OCI-LY7 (cell line): ENCODE data around the gene PRKAB2. TPM values are rescaled to one million over a fixed set of nuclear protein-coding genes. Genes with fewer than 3 reads are reported as not detected.

Experiments used
- BruUV-seq: library from RNA; stranded (reverse); fragments of 400-500 nt; replicated peaks from 2 replicates; lab custom pipeline; 2021; lab: Mats Ljungman, UMichigan
- CTCF ChIA-PET: fragments of 300-600 bp; sonication (Branson Sonifier 250); formaldehyde crosslinking; loops from one replicate; lab custom pipeline; 2022; ENCODE audit warnings: antibody characterized with exemption; ENCODE audit not compliant: unreplicated experiment; lab: Charles Lee
- POLR2A ChIA-PET: fragments of 300-600 bp; sonication (Branson Sonifier 250); formaldehyde crosslinking; loops from one replicate; lab custom pipeline; 2022; ENCODE audit warnings: antibody characterized with exemption; lab: Charles Lee
- DNase-seq: peaks from one replicate; pipeline ENCODE4 v3.0.0-alpha.2; 2015; ENCODE audit warnings: low spot score
- H2AFZ ChIP-seq: fragments of 200-600 bp; sonication (generic), shearing (Covaris generic); 2 replicates; pipeline ENCODE4 v1.6.1; 2014; ENCODE audit warnings: mild to moderate bottlenecking, antibody characterized with exemption, low read length, moderate library complexity
- H3K27ac ChIP-seq: fragments of 200-600 bp; sonication (generic); 2 replicates; pipeline ENCODE4 v1.5.1; 2014; ENCODE audit warnings: mixed run types, low read depth, mild to moderate bottlenecking, moderate library complexity, low read length, inconsistent platforms; ENCODE audit not compliant: poor library complexity, severe bottlenecking
- H3K36me3 ChIP-seq: fragments of 200-600 bp; sonication (generic); 2 replicates; pipeline ENCODE4 v1.6.1; 2014; ENCODE audit warnings: mild to moderate bottlenecking, antibody characterized with exemption, low read length, moderate library complexity, mixed read lengths; ENCODE audit not compliant: insufficient read depth
- H3K4me1 ChIP-seq: fragments of 200-600 bp; sonication (generic); 2 replicates; pipeline ENCODE4 v1.5.1; 2014; ENCODE audit warnings: mild to moderate bottlenecking, low read length; ENCODE audit not compliant: insufficient read depth, poor library complexity, severe bottlenecking
- H3K4me2 ChIP-seq: fragments of 200-600 bp; sonication (generic); 2 replicates; pipeline ENCODE4 v1.6.1; 2014; ENCODE audit warnings: mild to moderate bottlenecking, low read length
- H3K4me3 ChIP-seq: fragments of 200-600 bp; sonication (generic); 2 replicates; pipeline ENCODE4 v1.5.1; 2014; ENCODE audit warnings: mild to moderate bottlenecking, low read depth, low read length; ENCODE audit not compliant: poor library complexity, severe bottlenecking
- H3K79me2 ChIP-seq: fragments of 200-600 bp; sonication (generic); 2 replicates; pipeline ENCODE4 v1.6.1; 2016; ENCODE audit warnings: low read depth, mild to moderate bottlenecking, low read length, moderate library complexity, mixed read lengths; ENCODE audit not compliant: insufficient read depth
- H3K9me2 ChIP-seq: fragments of 200-600 bp; sonication (generic); 2 replicates; pipeline ENCODE4 v1.6.1; 2016; ENCODE audit warnings: mild to moderate bottlenecking, low read length, mixed read lengths; ENCODE audit not compliant: insufficient read depth
- H3K9me3 ChIP-seq: fragments of 200-600 bp; sonication (generic); 2 replicates; pipeline ENCODE4 v1.6.1; 2014; ENCODE audit warnings: mild to moderate bottlenecking, mixed run types, low read length, mixed read lengths
- H4K20me1 ChIP-seq: fragments of 200-600 bp; sonication (generic); 2 replicates; pipeline ENCODE4 v1.6.1; 2014; ENCODE audit warnings: mild to moderate bottlenecking, antibody characterized with exemption, low read length, moderate library complexity, mixed read lengths; ENCODE audit not compliant: insufficient read depth
- CTCF ChIP-seq: fragments of 200-600 bp; sonication (generic); conservative IDR thresholded peaks from 2 replicates; pipeline ENCODE4 v1.5.1; 2014; ENCODE audit warnings: mild to moderate bottlenecking, antibody characterized with exemption, low read length, moderate library complexity, mixed read lengths
- EZH2phosphoT487 ChIP-seq: fragments of 200-600 bp; sonication (generic); IDR thresholded peaks from 2 replicates; pipeline ENCODE4 v1.6.1; 2018; ENCODE audit warnings: low read depth, borderline replicate concordance, mild to moderate bottlenecking, mixed run types, antibody characterized with exemption, low read length, moderate library complexity, mixed read lengths
- intact Hi-C: fragments of 100-400 bp; cut with micrococcal nuclease; formaldehyde crosslinking; loops from one replicate; pipeline ENCODE4 v1.10.0; 2022; ENCODE audit not compliant: unreplicated experiment
- total RNA-seq, 2 experiments: library from RNA; depleted of rRNA in 1 of 2; stranded (reverse); fragments of >200 nt in 1 of 2; shearing (Covaris generic) in 1 of 2; gene quantifications; 2 replicates each; pipeline ENCODE4 v1.2.3, GENCODE V29; 2014 to 2022

Gene PRKAB2
- total RNA-seq, 2 experiments from 2014 or later: 11.6 to 17.4 TPM

- peaks cover 35% of the 10 kb centered on the region for H3K79me2 ChIP-seq
- H2AFZ ChIP-seq: peak overlapping the region; percentile 83
- CTCF ChIA-PET: no interaction called here
- no peak for TF ChIP-seq EZH2phosphoT487
- TF ChIP-seq CTCF: no peak
- H3K9me3 ChIP-seq: no peaks in the 10 kb centered on the region
- DNase-seq: peak; percentile 19
- H3K4me3 ChIP-seq: peak overlapping the region; percentile 87
- no peaks in the 10 kb centered on the region for H4K20me1 ChIP-seq
- peak overlapping the region; percentile 65 for H3K27ac ChIP-seq
- POLR2A ChIA-PET: interaction anchor here (0.6 to 1.0 kb wide), 3 partner anchors 71 to 87 kb away, joined by 3 read pairs; no protein-coding TSS in a partner anchor
- H3K9me2 ChIP-seq: no peaks in the 10 kb centered on the region
- peak overlapping the region; percentile 90 for H3K4me2 ChIP-seq
- H3K36me3 ChIP-seq: peaks cover 13% of the 10 kb centered on the region
- no TSS peak for BruUV-seq
- intact Hi-C loops: loop anchor here (1.0 kb wide), 1 partner anchor 71 kb away; the partner anchor contains the start of gene CHD1L
- H3K4me1 ChIP-seq: peaks cover 30% of the 10 kb centered on the region
Observed at GRCh38 chr1:147171399-147172167, 687 bp downstream of the PRKAB2 start.

- Histone ChIP-seq H3K27ac (no peak overlapping the region), H3K79me2 (peaks cover 35% of the 10 kb centered on the region), H3K4me3 (peak overlapping the region; percentile 87), H4K20me1 (no peaks in the 10 kb centered on the region), H3K36me3 (peaks cover 28% of the 10 kb centered on the region), H3K9me2 (no peaks in the 10 kb centered on the region), H2AFZ (no peak overlapping the region), H3K4me2 (peak overlapping the region; percentile 90), H3K9me3 (no peaks in the 10 kb centered on the region), H3K4me1 (peaks cover 30% of the 10 kb centered on the region)
- TF ChIP-seq EZH2phosphoT487: no peak
- TF ChIP-seq CTCF: no peak
- intact Hi-C loops: no loop called here
- BruUV-seq: no TSS peak
- ChIA-PET POLR2A (interaction anchor here (2.5 kb wide), 1 partner anchor 127 kb away, joined by 10 read pairs; no protein-coding TSS in a partner anchor), CTCF (no interaction called here)
- DNase-seq: no peak
Observed at GRCh38 chr1:147169840-147170674, 2.2 kb downstream of the PRKAB2 start.
